Suprapubic skin (tissue), 4 donors: Measurements from ENCODE around the gene AMPH. TPM values are rescaled to one million over a fixed set of nuclear protein-coding genes. Genes with fewer than 3 reads are reported as not detected.

Source experiments
- DNase-seq, 2 donors: peaks; one replicate each; pipeline ENCODE4 v3.0.0-alpha.2; 2019; ENCODE audit warnings: low spot score in 2 of 2
- H3K27ac ChIP-seq: fragments of 200-600 bp; sonication (generic); one replicate; pipeline ENCODE4 v1.5.1; 2019
- H3K27me3 ChIP-seq: fragments of 200-600 bp; sonication (generic); one replicate; pipeline ENCODE4 v1.5.1; 2019
- H3K36me3 ChIP-seq: fragments of 200-600 bp; sonication (generic); one replicate; pipeline ENCODE4 v1.5.1; 2019
- H3K4me1 ChIP-seq: fragments of 200-600 bp; sonication (generic); one replicate; pipeline ENCODE4 v1.5.1; 2019
- H3K4me3 ChIP-seq: fragments of 200-600 bp; sonication (generic); one replicate; pipeline ENCODE4 v1.5.1; 2019; ENCODE audit warnings: mild to moderate bottlenecking
- H3K9me3 ChIP-seq: fragments of 200-600 bp; sonication (generic); one replicate; pipeline ENCODE4 v1.5.1; 2019
- EP300 ChIP-seq: sonication (generic); formaldehyde crosslinking; IDR thresholded peaks from one replicate; pipeline ENCODE4 v1.6.1; 2017; ENCODE audit warnings: antibody characterized with exemption
- POLR2A ChIP-seq, 2 donors: fragments of 450-650 bp; IDR thresholded peaks; one replicate each; pipeline ENCODE4 v1.6.1; 2017; ENCODE audit warnings: antibody characterized with exemption in 2 of 2, mild to moderate bottlenecking in 2 of 2, moderate library complexity in 2 of 2
- POLR2AphosphoS5 ChIP-seq, 3 donors: sonication (generic); formaldehyde crosslinking; IDR thresholded peaks; one replicate each; pipeline ENCODE4 v1.6.1; 2017; ENCODE audit warnings: antibody characterized with exemption in 3 of 3
- WGBS: methylation state at CpG from one replicate; pipeline ENCODE4 v1.1.5; 2018; 5-methylcytosine and 5-hydroxymethylcytosine counted together
- total RNA-seq, 4 donors: library from RNA; depleted of rRNA; stranded (reverse); fragments of >200 nt; gene quantifications; one replicate each; pipeline ENCODE4 v1.1.0, GENCODE V29; 2016
- TF ChIP-seq, protein P1 (sequence below), 2 donors: fragments of 200-600 bp in 1 of 2; fragments of 450-650 bp in 1 of 2; sonication (generic) in 1 of 2; IDR thresholded peaks; one replicate each; pipeline ENCODE4 v1.5.1; 2016 to 2019; ENCODE audit warnings: antibody characterized with exemption in 2 of 2, mild to moderate bottlenecking in 1 of 2, moderate library complexity in 1 of 2

Gene AMPH
- total RNA-seq, 4 donors from 2014 or later = 1.7 to 6.3 (median 2.3) TPM

DNA sequence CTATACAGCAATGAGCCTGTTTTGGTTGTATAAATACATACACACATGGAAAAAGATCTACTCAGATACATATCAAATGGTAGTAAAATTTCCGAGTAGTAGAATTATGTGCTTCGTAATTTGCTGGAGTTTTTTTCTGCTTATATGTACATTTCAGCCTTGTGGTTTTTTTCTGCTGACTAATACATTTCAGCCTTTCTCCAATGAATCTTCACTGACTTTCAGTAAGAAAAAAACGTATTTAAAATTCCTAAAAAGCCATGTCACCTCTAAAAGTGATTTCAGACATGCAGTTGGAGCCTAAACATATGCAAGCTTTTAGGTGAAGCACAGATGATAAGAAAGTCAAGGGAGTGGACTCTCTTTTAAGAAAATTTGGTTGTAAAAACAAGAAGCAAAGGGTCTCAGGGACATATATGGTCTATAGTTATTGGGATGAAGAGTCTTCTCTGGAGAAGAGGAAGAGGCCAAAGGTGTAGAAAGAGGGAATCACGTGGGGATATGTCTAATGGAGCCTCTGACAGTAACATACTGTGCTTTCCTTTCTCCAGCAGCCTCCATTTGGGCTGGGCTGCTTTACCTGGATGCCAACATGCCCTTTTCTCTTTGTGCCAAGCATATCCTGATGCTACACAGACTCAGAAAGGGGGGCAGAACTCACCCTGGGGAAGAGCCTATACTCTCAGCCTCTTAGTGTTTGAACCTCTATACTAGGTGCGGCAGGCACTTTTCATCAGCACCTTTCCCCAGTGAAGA is 2.4 kb downstream of the AMPH start:
- Histone ChIP-seq H3K4me1 (peaks cover 11% of the 10 kb centered on the region), H3K36me3 (no peaks in the 10 kb centered on the region), H3K27me3 (peaks cover 23% of the 10 kb centered on the region), H3K27ac (no peak overlapping the region), H3K4me3 (no peak overlapping the region), H3K9me3 (no peaks in the 10 kb centered on the region)
- WGBS = 71% methylated on average over 5 of the region's 5 CpGs
- TF ChIP-seq, protein P1, sequence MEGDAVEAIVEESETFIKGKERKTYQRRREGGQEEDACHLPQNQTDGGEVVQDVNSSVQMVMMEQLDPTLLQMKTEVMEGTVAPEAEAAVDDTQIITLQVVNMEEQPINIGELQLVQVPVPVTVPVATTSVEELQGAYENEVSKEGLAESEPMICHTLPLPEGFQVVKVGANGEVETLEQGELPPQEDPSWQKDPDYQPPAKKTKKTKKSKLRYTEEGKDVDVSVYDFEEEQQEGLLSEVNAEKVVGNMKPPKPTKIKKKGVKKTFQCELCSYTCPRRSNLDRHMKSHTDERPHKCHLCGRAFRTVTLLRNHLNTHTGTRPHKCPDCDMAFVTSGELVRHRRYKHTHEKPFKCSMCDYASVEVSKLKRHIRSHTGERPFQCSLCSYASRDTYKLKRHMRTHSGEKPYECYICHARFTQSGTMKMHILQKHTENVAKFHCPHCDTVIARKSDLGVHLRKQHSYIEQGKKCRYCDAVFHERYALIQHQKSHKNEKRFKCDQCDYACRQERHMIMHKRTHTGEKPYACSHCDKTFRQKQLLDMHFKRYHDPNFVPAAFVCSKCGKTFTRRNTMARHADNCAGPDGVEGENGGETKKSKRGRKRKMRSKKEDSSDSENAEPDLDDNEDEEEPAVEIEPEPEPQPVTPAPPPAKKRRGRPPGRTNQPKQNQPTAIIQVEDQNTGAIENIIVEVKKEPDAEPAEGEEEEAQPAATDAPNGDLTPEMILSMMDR (IDR thresholded peaks at IDR 0.05) = no peak
- TF ChIP-seq POLR2A (IDR thresholded peaks at IDR 0.05) (no peak), POLR2AphosphoS5 (IDR thresholded peaks at IDR 0.05) (no peak), EP300 (no peak)
- DNase-seq = no peak

DNA sequence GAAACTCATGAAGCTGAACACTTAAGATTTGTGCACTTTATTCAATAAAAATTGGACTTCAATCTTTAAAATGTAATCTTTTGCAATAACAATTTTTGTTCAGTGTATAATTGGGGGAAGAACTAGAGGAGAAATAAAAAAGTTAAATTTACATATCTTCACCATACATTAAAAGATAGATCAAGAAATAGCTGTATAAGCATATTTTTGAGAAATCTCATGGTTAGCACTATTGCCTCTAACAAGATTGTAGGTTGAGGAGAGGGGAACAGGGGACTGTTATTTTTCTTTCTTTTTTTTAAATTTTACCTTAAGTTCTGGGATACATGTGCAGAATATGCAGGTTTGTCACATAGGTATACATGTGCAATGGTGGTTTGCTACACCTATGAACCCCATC is 5.3 kb downstream of the AMPH start:
- Histone ChIP-seq H3K27ac (no peak overlapping the region), H3K27me3 (peaks cover 10% of the 10 kb centered on the region), H3K36me3 (no peaks in the 10 kb centered on the region), H3K9me3 (no peaks in the 10 kb centered on the region), H3K4me1 (peaks cover 3% of the 10 kb centered on the region), H3K4me3 (no peak overlapping the region)
- no peak for DNase-seq
- TF ChIP-seq, protein P1 (IDR thresholded peaks at IDR 0.05) = no peak
- TF ChIP-seq EP300 (no peak), POLR2A (IDR thresholded peaks at IDR 0.05) (no peak), POLR2AphosphoS5 (IDR thresholded peaks at IDR 0.05) (no peak)

DNA sequence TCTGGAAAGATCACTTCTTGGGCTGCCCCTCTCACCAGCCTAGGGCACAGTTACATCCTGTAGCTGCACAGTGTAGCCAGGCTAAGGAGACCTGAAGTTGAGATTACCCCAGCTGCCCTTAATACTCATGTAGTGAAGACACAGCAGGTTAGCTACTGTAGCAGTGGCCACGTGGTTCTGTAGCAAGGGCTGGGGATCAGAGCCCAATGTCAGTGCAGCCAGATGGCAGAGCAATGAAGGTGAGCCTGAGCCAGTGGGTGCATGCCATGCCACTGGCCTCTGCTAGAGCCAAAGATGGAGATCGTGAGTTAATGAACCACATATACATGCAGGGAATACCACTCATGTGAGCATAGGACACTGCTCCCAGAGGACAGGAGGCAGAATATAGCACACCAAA is 15.5 kb downstream of the AMPH start:
- WGBS = 52% methylated on average over 2 of the region's 2 CpGs
- DNase-seq = no peak
- Histone ChIP-seq H3K4me3 (no peak overlapping the region), H3K27ac (no peak overlapping the region), H3K27me3 (no peaks in the 10 kb centered on the region), H3K4me1 (no peaks in the 10 kb centered on the region), H3K9me3 (no peaks in the 10 kb centered on the region), H3K36me3 (no peaks in the 10 kb centered on the region)
- TF ChIP-seq POLR2A (IDR thresholded peaks at IDR 0.05) = no peak
- TF ChIP-seq EP300 = no peak

DNA sequence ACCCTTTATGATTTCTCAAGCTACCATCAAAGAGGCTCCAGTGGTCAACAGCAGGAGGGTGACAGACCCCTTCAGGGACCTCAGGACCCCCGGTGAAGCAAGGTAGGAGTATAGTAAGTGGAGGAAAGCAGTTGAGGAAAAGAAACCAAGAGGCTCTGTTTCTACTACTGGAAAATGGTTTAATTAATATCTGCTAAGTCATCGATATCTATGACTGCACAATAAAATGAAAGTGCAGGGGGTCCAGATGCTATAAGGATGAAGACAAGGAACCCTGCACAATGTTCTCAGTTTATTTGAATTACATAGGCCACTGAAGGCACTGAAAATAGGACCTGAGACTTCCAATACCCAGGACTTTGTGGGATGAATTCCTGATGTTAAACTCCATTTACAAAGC is 23.7 kb downstream of the AMPH start:
- H3K36me3 ChIP-seq = no peaks in the 10 kb centered on the region
- H3K4me3 ChIP-seq = no peak overlapping the region
- no peaks in the 10 kb centered on the region for H3K9me3 ChIP-seq
- H3K4me1 ChIP-seq = no peaks in the 10 kb centered on the region
- no peak for TF ChIP-seq EP300
- TF ChIP-seq POLR2AphosphoS5 (IDR thresholded peaks at IDR 0.05) = no peak
- TF ChIP-seq, protein P1 (IDR thresholded peaks at IDR 0.05) = no peak
- no peak for TF ChIP-seq POLR2A (IDR thresholded peaks at IDR 0.05)
- H3K27ac ChIP-seq = no peak overlapping the region
- H3K27me3 ChIP-seq = no peaks in the 10 kb centered on the region
- 91% methylated on average over 2 of the region's 2 CpGs for WGBS
- DNase-seq = no peak

DNA sequence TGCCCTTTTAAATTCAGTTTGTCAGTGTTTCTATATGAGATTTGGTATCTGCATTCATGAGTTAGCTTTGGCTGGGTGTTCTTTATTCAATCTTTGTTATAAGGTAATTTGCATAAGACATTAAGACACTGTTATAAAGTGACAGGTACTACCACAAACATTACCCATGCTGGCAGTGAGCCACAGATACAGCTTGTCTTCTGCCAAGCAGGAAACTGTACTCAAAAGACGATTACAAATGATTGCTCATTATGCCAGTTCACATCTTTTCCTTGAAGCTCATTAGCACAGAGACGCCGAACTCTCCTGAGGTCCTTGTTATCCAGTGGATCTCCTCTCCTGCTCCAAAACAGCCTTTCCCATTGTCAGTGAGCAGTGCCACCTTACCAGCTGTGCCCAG is 30.4 kb downstream of the AMPH start:
- Histone ChIP-seq H3K4me1 (no peaks in the 10 kb centered on the region), H3K27ac (no peak overlapping the region), H3K9me3 (no peaks in the 10 kb centered on the region), H3K27me3 (no peaks in the 10 kb centered on the region), H3K4me3 (no peak overlapping the region), H3K36me3 (no peaks in the 10 kb centered on the region)
- DNase-seq = no peak
- TF ChIP-seq EP300 = no peak
- no peak for TF ChIP-seq POLR2A (IDR thresholded peaks at IDR 0.05)
- TF ChIP-seq, protein P1 (IDR thresholded peaks at IDR 0.05) = no peak
- TF ChIP-seq POLR2AphosphoS5 (IDR thresholded peaks at IDR 0.05) = no peak
- WGBS = 78% methylated on average over 3 of the region's 3 CpGs
